GM19099 (cell line): Measurements from ENCODE around the gene SLC35D1.

Experiments
- POLR2A ChIP-seq: IDR thresholded peaks from 3 replicates; pipeline ENCODE4 v1.6.1; 2011; ENCODE audit warnings: low read depth; ENCODE audit not compliant: insufficient read length; ENCODE audit errors: extremely low read depth

Gene SLC35D1

GRCh38 chr1:66954208-66954607 is 99.7 kb downstream of the SLC35D1 start:
- TF ChIP-seq POLR2A: no peak

- TF ChIP-seq POLR2A: no peak
These were observed 102.4 kb downstream of the SLC35D1 start for GRCh38 chr1:66951513-66951912.
